DMS53 treated with DMSO at 0.1 percent for 48 hours (cell line): ENCODE measurements around the gene TBX2.

Source experiments
- DNase-seq: peaks from one replicate; lab custom pipeline; 2025; ENCODE audit not compliant: unreplicated experiment; lab: John Stamatoyannopoulos, UW

The TBX2 gene

GRCh38 chr17:61412143-61412859, 12.7 kb downstream of the TBX2 start:
- DNase-seq = peak; percentile 38

GRCh38 chr17:61412860-61413660, 13.4 kb downstream of the TBX2 start:
- DNase-seq = no peak

GRCh38 chr17:61413661-61414126, 14.1 kb downstream of the TBX2 start:
- no peak for DNase-seq

GRCh38 chr17:61414141-61414935, 14.7 kb downstream of the TBX2 start:
- DNase-seq = no peak

GRCh38 chr17:61414936-61415251, 15.3 kb downstream of the TBX2 start:
- DNase-seq = no peak

GRCh38 chr17:61415374-61416210, 15.9 kb downstream of the TBX2 start:
- no peak for DNase-seq

GRCh38 chr17:61416211-61416539, 16.5 kb downstream of the TBX2 start:
- DNase-seq = no peak

GRCh38 chr17:61416540-61417363, 17.1 kb downstream of the TBX2 start:
- peak; percentile 74 for DNase-seq

- no peak for DNase-seq
Observed at GRCh38 chr17:61418449-61418848, 18.8 kb downstream of the TBX2 start.

GRCh38 chr17:61419496-61420046, 19.9 kb downstream of the TBX2 start:
- no peak for DNase-seq

- no peak for DNase-seq
Observed at GRCh38 chr17:61420052-61420451, 20.4 kb downstream of the TBX2 start.

- no peak for DNase-seq
Observed at GRCh38 chr17:61420745-61421398, 21.2 kb downstream of the TBX2 start.

- DNase-seq = no peak
Observed at GRCh38 chr17:61421460-61421859, 21.8 kb downstream of the TBX2 start.

GRCh38 chr17:61422116-61422799, 22.6 kb downstream of the TBX2 start:
- no peak for DNase-seq

GRCh38 chr17:61422869-61423268, 23.2 kb downstream of the TBX2 start:
- no peak for DNase-seq

- DNase-seq = no peak
Observed at GRCh38 chr17:61423967-61424649, 24.5 kb downstream of the TBX2 start.

GRCh38 chr17:61425682-61426481, 26.2 kb downstream of the TBX2 start:
- no peak for DNase-seq
